ENCODE data around the gene STK10. TPM values are rescaled to one million over a fixed set of nuclear protein-coding genes. Genes with fewer than 3 reads are reported as not detected.

STK10 gene
- total and polyA plus RNA-seq, 3 donors from 2014 or later: 48.8 to 148 (median 142) TPM

DNA sequence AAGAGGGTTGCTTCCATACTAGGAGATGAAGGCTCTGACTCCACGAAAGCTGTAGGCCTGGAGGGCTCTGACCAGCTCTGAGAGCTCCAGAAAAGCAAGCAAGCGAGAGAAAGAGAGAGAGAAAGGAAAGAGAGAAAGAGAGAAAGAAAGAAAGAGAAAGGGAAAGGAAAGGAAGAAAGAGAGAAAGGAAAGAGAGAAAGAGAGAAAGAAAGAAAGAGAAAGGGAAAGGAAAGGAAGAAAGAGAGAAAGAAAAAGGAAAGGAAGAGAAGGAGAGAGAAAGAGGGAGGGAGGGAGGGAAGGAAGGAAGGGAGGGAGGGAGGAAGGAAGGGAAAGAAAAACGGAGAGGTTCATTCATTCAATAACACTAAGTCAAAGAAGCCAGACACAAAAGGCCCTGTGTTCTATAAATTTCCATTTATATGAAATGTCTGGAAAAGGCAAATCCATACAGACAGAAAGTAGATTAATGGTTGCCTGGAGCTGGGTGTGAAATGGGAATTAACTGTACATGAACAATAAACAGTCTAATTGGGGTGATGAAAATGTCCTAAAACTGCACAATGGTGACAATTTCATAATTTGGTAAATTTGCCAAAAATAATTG, 1.8 kb upstream of the STK10 start:
- 43 to 51% methylated on average over 3 of the region's 3 CpGs for WGBS, 2 donors
- intact Hi-C loops (cut with DNase I; ENCODE audit: low total_unique reads): loop anchor here (5.0 kb wide), 1 partner anchor 82 kb away; no protein-coding TSS in a partner anchor
- no peak overlapping the region for H3K27ac ChIP-seq

DNA sequence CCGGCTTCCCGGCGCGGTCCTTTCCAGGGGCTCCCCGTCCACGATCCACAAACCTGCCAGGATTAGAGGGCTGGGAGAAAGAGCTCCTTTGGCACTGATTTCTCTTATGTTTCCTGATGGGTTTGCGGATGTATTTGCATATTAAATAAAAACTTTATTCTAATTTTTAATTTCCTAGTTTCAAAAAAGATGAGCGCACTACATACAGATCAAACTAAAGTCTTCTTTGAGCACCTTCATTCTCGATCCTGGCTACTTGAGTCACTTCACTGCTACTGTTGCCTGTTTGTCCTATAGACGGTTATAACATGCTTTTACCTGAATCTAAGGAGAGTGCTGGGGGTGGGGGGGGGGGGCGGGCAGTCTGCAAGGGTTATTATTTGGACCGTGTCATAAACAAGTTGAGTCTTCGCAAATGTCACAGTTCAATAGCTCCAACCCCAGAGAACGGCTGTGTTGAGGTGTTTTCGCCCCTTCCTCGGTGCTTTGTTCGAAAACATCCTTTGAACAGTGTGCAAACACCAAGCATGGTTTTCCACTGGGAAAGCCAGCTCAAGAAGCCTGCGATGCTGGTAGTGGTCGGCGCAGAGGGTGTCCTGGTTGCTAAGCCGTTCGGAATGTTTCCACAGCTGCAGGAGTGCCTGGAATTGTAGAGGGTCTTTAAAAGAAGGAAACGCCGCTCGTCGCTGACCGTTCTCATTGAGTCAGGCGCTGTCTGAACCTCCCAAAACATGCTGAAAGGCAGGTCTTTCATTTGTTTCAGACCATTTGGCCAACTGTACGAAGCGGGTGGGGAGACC, 1.1 kb upstream of the STK10 start:
- TF ChIP-seq, protein P1, sequence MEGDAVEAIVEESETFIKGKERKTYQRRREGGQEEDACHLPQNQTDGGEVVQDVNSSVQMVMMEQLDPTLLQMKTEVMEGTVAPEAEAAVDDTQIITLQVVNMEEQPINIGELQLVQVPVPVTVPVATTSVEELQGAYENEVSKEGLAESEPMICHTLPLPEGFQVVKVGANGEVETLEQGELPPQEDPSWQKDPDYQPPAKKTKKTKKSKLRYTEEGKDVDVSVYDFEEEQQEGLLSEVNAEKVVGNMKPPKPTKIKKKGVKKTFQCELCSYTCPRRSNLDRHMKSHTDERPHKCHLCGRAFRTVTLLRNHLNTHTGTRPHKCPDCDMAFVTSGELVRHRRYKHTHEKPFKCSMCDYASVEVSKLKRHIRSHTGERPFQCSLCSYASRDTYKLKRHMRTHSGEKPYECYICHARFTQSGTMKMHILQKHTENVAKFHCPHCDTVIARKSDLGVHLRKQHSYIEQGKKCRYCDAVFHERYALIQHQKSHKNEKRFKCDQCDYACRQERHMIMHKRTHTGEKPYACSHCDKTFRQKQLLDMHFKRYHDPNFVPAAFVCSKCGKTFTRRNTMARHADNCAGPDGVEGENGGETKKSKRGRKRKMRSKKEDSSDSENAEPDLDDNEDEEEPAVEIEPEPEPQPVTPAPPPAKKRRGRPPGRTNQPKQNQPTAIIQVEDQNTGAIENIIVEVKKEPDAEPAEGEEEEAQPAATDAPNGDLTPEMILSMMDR (IDR thresholded peaks at IDR 0.05): no peak
- no peak for TF ChIP-seq POLR2A (IDR thresholded peaks at IDR 0.05)
- 34 to 43% methylated on average over 30 of the region's 30 CpGs for WGBS, 2 donors

More for the DNA sequence above, 1.8 kb upstream of the STK10 start:
- Histone ChIP-seq H3K4me3 (peak overlapping the region in 1 of 2 donors; percentile 87), H3K27me3 (no peaks in the 10 kb centered on the region), H3K4me1 (peaks cover 6% of the 10 kb centered on the region), H3K9me3 (no peaks in the 10 kb centered on the region), H3K36me3 (ENCODE audit: low read depth, missing control alignments) (no peaks in the 10 kb centered on the region)
- no peak for DNase-seq
- no peak for TF ChIP-seq POLR2A (IDR thresholded peaks at IDR 0.05)
- TF ChIP-seq, protein P1 (IDR thresholded peaks at IDR 0.05): no peak

DNA sequence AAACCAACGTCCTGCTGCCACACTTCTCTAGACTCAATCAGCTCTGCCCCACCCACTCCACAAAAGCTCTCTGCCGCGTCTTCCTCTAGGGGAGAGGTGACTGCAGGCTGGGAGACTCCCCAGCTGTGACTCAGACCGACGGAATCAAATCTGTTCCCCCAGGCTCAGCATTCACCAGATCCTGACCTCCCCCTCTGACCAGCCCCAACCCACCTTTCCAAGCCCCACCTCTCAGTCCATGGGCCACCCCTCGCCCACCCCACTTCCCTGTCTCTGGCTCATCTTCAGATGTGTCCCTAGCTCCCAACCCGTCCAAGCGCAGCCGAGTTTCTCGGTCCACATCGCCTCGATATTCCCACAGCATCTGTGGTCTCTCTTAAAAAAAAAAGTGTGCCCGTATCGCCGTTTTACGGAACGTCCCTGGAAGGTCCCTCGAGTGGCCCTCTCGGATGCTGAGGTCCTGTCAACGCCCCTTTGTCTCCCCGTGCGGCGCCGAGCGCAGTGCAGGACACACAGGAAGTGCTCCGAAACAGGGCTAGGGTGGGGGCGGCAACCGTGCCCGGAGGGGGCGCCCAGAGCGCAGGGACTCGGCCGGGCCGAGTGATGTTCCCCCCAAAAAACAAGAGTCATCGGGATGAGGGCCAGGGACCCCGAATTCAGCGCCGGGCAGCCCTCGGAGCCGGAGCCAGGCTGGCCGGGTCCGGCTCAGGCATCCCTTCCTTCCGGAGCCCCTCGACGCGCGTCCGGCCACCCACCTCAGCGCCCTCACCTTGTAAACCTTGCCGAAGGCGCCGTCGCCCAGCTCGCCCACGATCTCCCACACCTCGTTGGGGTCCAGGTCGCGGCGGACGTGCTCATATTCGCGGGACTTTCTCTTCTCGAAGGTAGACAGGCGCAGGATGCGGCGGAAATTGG, 649 bp downstream of the STK10 start:
- H3K4me3 ChIP-seq: peak overlapping the region; percentile 87 to 90
- no peak for TF ChIP-seq POLR2A (IDR thresholded peaks at IDR 0.05)
- TF ChIP-seq, protein P1 (IDR thresholded peaks at IDR 0.05): no peak
- intact Hi-C loops (cut with DNase I; ENCODE audit: low total_unique reads): loop anchor here (5.0 kb wide), 1 partner anchor 80 kb away; no protein-coding TSS in a partner anchor
- no peaks in the 10 kb centered on the region for H3K36me3 ChIP-seq (ENCODE audit: low read depth, missing control alignments)
- DNase-seq: peak; percentile 68
- H3K27me3 ChIP-seq: no peaks in the 10 kb centered on the region
- 0 to 1% methylated on average over 37 to 59 of the region's 66 CpGs for WGBS, 2 donors
- H3K9me3 ChIP-seq: no peaks in the 10 kb centered on the region
- H3K27ac ChIP-seq: peak overlapping the region; percentile 79 to 91
- peaks cover 19% of the 10 kb centered on the region for H3K4me1 ChIP-seq

More for the DNA sequence above, 1.1 kb upstream of the STK10 start:
- no peak for DNase-seq
- no peak overlapping the region for H3K27ac ChIP-seq
- peaks cover 13% of the 10 kb centered on the region for H3K4me1 ChIP-seq
- H3K36me3 ChIP-seq (ENCODE audit: low read depth, missing control alignments): no peaks in the 10 kb centered on the region
- peak overlapping the region; percentile 87 to 90 for H3K4me3 ChIP-seq
- intact Hi-C loops (cut with DNase I; ENCODE audit: low total_unique reads): loop anchor here (5.0 kb wide), 1 partner anchor 82 kb away; no protein-coding TSS in a partner anchor
- H3K27me3 ChIP-seq: no peaks in the 10 kb centered on the region
- no peaks in the 10 kb centered on the region for H3K9me3 ChIP-seq

DNA sequence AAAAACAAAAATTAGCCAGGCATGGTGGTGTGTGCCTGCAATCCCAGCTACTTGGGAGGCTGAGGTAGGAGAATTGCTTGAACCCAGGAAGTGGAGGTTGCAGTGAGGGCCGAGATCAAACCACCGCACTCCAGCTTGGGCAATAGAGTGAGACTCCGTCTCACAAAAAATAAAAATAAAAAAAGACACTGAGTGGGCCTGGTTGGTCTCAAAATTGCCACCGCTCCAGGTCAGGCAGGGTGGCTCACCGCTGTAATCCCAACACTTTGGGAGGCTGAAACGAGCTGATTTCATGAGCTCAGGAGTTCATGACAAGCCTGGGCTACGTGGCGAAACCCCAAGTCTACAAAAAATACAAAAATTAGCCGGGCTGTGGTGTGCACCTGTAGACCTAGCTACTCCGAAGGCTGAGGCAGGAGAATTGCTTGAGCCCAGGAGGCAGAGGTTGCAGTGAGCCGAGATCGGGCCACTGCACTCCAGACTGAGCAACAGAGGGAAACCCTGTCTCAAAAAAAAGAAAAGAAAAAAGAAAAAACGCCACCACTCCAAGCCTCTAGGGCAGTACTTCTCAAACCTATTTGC, 1.8 kb downstream of the STK10 start:
- peak overlapping the region; percentile 45 to 56 for H3K27ac ChIP-seq
- 56 to 60% methylated on average over 12 to 13 of the region's 13 CpGs for WGBS, 2 donors

More for the DNA sequence above, 1.8 kb downstream of the STK10 start:
- peaks cover 19% of the 10 kb centered on the region for H3K4me1 ChIP-seq
- DNase-seq: no peak
- H3K27me3 ChIP-seq: no peaks in the 10 kb centered on the region
- peak overlapping the region in 1 of 2 donors; percentile 87 for H3K4me3 ChIP-seq
- TF ChIP-seq, protein P1 (IDR thresholded peaks at IDR 0.05): no peak
- no peak for TF ChIP-seq POLR2A (IDR thresholded peaks at IDR 0.05)
- H3K9me3 ChIP-seq: no peaks in the 10 kb centered on the region
- H3K36me3 ChIP-seq (ENCODE audit: low read depth, missing control alignments): no peaks in the 10 kb centered on the region
- intact Hi-C loops (cut with DNase I; ENCODE audit: low total_unique reads): loop anchor here (5.0 kb wide), 1 partner anchor 79 kb away; no protein-coding TSS in a partner anchor
